ENCODE measurements around the gene SCD.

DNA sequence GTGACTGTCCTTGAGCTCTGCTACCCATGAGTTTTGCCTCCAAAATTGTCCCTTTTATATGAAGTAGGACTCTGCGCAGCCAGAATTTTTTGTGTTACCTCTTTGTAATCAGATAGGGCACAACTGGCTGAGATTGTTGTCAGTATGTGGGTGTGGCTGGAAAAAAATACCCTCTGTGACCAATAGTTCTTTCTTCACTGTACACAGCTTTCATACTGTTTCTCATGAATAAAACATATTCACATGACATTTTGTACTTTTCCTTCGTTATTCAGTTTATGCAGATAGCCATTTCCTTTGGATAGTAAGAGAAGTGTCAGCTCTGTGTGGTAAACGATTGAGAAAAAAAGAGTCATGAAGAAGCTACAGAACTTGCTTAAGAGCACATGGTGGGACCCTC, 66.1 kb downstream of the SCD start:
- TF ChIP-seq CC2D1A (CRISPR knock-in tag; IDR thresholded peaks at IDR 0.05) (no peak), NR3C1 (CRISPR knock-in tag; IDR thresholded peaks at IDR 0.05) (no peak), TCF12 (IDR thresholded peaks at IDR 0.05) (no peak), TCF12 (CRISPR knock-in tag; IDR thresholded peaks at IDR 0.05) (no peak), NFYB (CRISPR knock-in tag; IDR thresholded peaks at IDR 0.05) (no peak), GABPA (IDR thresholded peaks at IDR 0.05; ENCODE audit: low read depth, low read length) (no peak), GABPA (CRISPR knock-in tag; IDR thresholded peaks at IDR 0.05; ENCODE audit: low read depth) (no peak), ZBTB7B (CRISPR knock-in tag; IDR thresholded peaks at IDR 0.05) (no peak), IRF2 (CRISPR knock-in tag; IDR thresholded peaks at IDR 0.05) (no peak), HMG20A (CRISPR knock-in tag; IDR thresholded peaks at IDR 0.05; ENCODE audit: borderline replicate concordance) (no peak), RAD21 (CRISPR knock-in tag; IDR thresholded peaks at IDR 0.05) (no peak), NFATC3 (CRISPR knock-in tag; IDR thresholded peaks at IDR 0.05) (no peak)
- TF ChIP-seq, protein P1, sequence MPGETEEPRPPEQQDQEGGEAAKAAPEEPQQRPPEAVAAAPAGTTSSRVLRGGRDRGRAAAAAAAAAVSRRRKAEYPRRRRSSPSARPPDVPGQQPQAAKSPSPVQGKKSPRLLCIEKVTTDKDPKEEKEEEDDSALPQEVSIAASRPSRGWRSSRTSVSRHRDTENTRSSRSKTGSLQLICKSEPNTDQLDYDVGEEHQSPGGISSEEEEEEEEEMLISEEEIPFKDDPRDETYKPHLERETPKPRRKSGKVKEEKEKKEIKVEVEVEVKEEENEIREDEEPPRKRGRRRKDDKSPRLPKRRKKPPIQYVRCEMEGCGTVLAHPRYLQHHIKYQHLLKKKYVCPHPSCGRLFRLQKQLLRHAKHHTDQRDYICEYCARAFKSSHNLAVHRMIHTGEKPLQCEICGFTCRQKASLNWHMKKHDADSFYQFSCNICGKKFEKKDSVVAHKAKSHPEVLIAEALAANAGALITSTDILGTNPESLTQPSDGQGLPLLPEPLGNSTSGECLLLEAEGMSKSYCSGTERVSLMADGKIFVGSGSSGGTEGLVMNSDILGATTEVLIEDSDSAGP (CRISPR knock-in tag; IDR thresholded peaks at IDR 0.05; ENCODE audit: borderline replicate concordance): no peak
- TF ChIP-seq, protein P2, sequence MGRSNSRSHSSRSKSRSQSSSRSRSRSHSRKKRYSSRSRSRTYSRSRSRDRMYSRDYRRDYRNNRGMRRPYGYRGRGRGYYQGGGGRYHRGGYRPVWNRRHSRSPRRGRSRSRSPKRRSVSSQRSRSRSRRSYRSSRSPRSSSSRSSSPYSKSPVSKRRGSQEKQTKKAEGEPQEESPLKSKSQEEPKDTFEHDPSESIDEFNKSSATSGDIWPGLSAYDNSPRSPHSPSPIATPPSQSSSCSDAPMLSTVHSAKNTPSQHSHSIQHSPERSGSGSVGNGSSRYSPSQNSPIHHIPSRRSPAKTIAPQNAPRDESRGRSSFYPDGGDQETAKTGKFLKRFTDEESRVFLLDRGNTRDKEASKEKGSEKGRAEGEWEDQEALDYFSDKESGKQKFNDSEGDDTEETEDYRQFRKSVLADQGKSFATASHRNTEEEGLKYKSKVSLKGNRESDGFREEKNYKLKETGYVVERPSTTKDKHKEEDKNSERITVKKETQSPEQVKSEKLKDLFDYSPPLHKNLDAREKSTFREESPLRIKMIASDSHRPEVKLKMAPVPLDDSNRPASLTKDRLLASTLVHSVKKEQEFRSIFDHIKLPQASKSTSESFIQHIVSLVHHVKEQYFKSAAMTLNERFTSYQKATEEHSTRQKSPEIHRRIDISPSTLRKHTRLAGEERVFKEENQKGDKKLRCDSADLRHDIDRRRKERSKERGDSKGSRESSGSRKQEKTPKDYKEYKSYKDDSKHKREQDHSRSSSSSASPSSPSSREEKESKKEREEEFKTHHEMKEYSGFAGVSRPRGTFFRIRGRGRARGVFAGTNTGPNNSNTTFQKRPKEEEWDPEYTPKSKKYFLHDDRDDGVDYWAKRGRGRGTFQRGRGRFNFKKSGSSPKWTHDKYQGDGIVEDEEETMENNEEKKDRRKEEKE (IDR thresholded peaks at IDR 0.05): no peak
- TF ChIP-seq, protein P3, sequence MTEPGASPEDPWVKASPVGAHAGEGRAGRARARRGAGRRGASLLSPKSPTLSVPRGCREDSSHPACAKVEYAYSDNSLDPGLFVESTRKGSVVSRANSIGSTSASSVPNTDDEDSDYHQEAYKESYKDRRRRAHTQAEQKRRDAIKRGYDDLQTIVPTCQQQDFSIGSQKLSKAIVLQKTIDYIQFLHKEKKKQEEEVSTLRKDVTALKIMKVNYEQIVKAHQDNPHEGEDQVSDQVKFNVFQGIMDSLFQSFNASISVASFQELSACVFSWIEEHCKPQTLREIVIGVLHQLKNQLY (CRISPR knock-in tag; IDR thresholded peaks at IDR 0.05): no peak
- TF ChIP-seq, protein P4, sequence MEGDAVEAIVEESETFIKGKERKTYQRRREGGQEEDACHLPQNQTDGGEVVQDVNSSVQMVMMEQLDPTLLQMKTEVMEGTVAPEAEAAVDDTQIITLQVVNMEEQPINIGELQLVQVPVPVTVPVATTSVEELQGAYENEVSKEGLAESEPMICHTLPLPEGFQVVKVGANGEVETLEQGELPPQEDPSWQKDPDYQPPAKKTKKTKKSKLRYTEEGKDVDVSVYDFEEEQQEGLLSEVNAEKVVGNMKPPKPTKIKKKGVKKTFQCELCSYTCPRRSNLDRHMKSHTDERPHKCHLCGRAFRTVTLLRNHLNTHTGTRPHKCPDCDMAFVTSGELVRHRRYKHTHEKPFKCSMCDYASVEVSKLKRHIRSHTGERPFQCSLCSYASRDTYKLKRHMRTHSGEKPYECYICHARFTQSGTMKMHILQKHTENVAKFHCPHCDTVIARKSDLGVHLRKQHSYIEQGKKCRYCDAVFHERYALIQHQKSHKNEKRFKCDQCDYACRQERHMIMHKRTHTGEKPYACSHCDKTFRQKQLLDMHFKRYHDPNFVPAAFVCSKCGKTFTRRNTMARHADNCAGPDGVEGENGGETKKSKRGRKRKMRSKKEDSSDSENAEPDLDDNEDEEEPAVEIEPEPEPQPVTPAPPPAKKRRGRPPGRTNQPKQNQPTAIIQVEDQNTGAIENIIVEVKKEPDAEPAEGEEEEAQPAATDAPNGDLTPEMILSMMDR (CRISPR knock-in tag; IDR thresholded peaks at IDR 0.05): no peak
